ENCODE data around the gene LDLRAP1. TPM values are rescaled to one million over a fixed set of nuclear protein-coding genes. Genes with fewer than 3 reads are reported as not detected.

Gene LDLRAP1
- total RNA-seq, 1 donor = 18.5 TPM

DNA sequence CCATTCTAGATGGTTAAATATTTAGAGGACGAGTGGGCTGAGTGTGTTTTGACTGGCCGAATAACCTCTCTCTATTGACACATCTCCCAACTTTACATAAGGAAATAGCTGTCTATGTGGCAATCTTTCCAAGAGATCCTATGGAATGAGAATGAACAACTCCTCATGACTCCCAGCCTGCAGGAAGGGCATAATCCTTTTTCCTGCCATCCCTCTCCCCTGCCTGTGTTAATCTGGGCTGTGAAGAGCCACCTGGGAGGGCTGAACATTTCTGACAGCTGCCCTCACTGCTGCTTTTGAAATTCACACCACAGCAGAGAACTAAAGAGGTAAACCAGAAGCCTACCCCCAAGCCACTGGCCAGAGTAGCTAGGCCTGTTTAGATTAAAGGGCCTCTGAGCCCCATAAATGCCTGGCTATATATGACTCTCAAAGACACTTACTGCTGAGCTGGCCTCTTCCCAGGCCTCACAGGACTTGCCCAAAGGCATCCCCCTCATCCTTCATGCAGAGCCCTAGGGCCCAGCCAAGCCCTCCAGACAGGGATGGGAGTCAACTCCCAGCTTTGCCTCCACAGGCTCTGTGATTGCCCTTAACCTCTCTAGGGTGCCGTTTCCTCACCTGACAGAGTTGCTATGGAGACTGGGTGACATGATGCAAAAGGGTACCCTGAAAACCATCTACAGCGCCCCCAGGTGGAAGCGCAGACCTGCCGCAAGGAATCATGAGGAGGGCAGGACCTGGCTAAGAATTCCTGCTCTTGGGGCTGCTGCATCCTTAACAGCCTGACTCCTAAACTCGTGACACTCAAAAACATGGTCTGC lies 42.0 kb upstream of the LDLRAP1 start:
- H3K4me2 ChIP-seq (ENCODE audit: insufficient read depth, low read length) = peak overlapping the region; percentile 65
- H3K36me3 ChIP-seq (ENCODE audit: insufficient read depth, low read length) = peaks cover 13% of the 10 kb centered on the region
- DNase-seq (ENCODE audit: insufficient read length, low spot score, missing footprints) = peak; percentile 64
- H3K4me3 ChIP-seq (ENCODE audit: insufficient read depth, low read length) = no peak overlapping the region
- H2AFZ ChIP-seq (ENCODE audit: low read length) = no peak overlapping the region
- H3K4me1 ChIP-seq (ENCODE audit: insufficient read depth, low read length) = peaks cover 48% of the 10 kb centered on the region
- TF ChIP-seq CTCF (IDR thresholded peaks at IDR 0.05; ENCODE audit: extremely low read depth, low read depth, low read length) = peak; percentile 16
- no peaks in the 10 kb centered on the region for H4K20me1 ChIP-seq (ENCODE audit: insufficient read depth, low read length)
- peak overlapping the region; percentile 50 for H3K27ac ChIP-seq (ENCODE audit: low read depth, low read length)
- H3K9me3 ChIP-seq (ENCODE audit: low read depth, low read length) = no peaks in the 10 kb centered on the region
- H3K79me2 ChIP-seq (ENCODE audit: insufficient read depth, low read length) = no peaks in the 10 kb centered on the region
- no peaks in the 10 kb centered on the region for H3K27me3 ChIP-seq (ENCODE audit: insufficient read depth, low read length)

DNA sequence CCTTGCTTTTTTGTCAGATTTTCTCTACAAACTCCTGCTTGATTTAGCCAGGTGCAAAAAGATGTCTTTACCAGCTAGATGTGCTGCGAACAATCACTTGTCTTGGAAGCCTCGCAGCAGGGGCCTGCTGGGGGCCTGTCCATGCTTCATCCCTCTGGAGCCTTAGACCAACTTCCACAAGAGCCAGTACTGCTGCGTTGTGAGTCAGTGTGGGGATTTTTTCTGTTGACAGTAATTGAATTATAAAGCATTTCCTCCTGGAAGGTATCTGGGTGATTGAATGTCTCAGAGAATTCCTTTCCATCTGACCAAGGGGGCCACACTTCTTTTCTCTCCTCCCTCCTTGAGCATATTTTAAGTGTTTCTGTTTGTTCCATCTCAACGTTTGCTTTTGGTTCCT lies 40.4 kb upstream of the LDLRAP1 start:
- H3K4me1 ChIP-seq (ENCODE audit: insufficient read depth, low read length) = peaks cover 48% of the 10 kb centered on the region
- no peak overlapping the region for H3K4me3 ChIP-seq (ENCODE audit: insufficient read depth, low read length)
- H3K4me2 ChIP-seq (ENCODE audit: insufficient read depth, low read length) = no peak overlapping the region
- peaks cover 7% of the 10 kb centered on the region for H3K36me3 ChIP-seq (ENCODE audit: insufficient read depth, low read length)
- TF ChIP-seq CTCF (IDR thresholded peaks at IDR 0.05; ENCODE audit: extremely low read depth, low read depth, low read length) = no peak
- H3K79me2 ChIP-seq (ENCODE audit: insufficient read depth, low read length) = no peaks in the 10 kb centered on the region
- H4K20me1 ChIP-seq (ENCODE audit: insufficient read depth, low read length) = no peaks in the 10 kb centered on the region
- no peak overlapping the region for H3K27ac ChIP-seq (ENCODE audit: low read depth, low read length)
- H2AFZ ChIP-seq (ENCODE audit: low read length) = no peak overlapping the region
- no peak for DNase-seq (ENCODE audit: insufficient read length, low spot score, missing footprints)
- H3K27me3 ChIP-seq (ENCODE audit: insufficient read depth, low read length) = no peaks in the 10 kb centered on the region
- no peaks in the 10 kb centered on the region for H3K9me3 ChIP-seq (ENCODE audit: low read depth, low read length)

- Histone ChIP-seq H3K4me1 (ENCODE audit: insufficient read depth, low read length) (peaks cover 48% of the 10 kb centered on the region), H3K9me3 (ENCODE audit: low read depth, low read length) (no peaks in the 10 kb centered on the region), H3K36me3 (ENCODE audit: insufficient read depth, low read length) (peaks cover 4% of the 10 kb centered on the region), H2AFZ (ENCODE audit: low read length) (no peak overlapping the region), H3K4me3 (ENCODE audit: insufficient read depth, low read length) (no peak overlapping the region), H3K27me3 (ENCODE audit: insufficient read depth, low read length) (no peaks in the 10 kb centered on the region), H3K79me2 (ENCODE audit: insufficient read depth, low read length) (no peaks in the 10 kb centered on the region), H3K4me2 (ENCODE audit: insufficient read depth, low read length) (no peak overlapping the region), H4K20me1 (ENCODE audit: insufficient read depth, low read length) (no peaks in the 10 kb centered on the region), H3K27ac (ENCODE audit: low read depth, low read length) (no peak overlapping the region)
- DNase-seq (ENCODE audit: insufficient read length, low spot score, missing footprints) = peak; percentile 69
- peak; percentile 25 for TF ChIP-seq CTCF (IDR thresholded peaks at IDR 0.05; ENCODE audit: extremely low read depth, low read depth, low read length)
Measured at GRCh38 chr1:25503551-25504426, 39.6 kb upstream of the LDLRAP1 start.
